Measurements from ENCODE around the gene PTBP2. TPM values are rescaled to one million over a fixed set of nuclear protein-coding genes. Genes with fewer than 3 reads are reported as not detected.

Gene PTBP2
- total and polyA plus RNA-seq, 10 of the 15 experiments (the other 5 are each of a cell fraction or from before 2014, with no cell fraction given), result 5.8 to 17.5 (median 11.1) TPM

- TF ChIP-seq EGR1 (IDR thresholded peaks at IDR 0.05; ENCODE audit: borderline replicate concordance in 1 of 2, low read depth in 2 of 2, low read length in 2 of 2), result 0 out of 3 replicates have a peak, but pooled peaks of 1 of the 2 experiments have one; percentile 7
- TF ChIP-seq, protein P1, sequence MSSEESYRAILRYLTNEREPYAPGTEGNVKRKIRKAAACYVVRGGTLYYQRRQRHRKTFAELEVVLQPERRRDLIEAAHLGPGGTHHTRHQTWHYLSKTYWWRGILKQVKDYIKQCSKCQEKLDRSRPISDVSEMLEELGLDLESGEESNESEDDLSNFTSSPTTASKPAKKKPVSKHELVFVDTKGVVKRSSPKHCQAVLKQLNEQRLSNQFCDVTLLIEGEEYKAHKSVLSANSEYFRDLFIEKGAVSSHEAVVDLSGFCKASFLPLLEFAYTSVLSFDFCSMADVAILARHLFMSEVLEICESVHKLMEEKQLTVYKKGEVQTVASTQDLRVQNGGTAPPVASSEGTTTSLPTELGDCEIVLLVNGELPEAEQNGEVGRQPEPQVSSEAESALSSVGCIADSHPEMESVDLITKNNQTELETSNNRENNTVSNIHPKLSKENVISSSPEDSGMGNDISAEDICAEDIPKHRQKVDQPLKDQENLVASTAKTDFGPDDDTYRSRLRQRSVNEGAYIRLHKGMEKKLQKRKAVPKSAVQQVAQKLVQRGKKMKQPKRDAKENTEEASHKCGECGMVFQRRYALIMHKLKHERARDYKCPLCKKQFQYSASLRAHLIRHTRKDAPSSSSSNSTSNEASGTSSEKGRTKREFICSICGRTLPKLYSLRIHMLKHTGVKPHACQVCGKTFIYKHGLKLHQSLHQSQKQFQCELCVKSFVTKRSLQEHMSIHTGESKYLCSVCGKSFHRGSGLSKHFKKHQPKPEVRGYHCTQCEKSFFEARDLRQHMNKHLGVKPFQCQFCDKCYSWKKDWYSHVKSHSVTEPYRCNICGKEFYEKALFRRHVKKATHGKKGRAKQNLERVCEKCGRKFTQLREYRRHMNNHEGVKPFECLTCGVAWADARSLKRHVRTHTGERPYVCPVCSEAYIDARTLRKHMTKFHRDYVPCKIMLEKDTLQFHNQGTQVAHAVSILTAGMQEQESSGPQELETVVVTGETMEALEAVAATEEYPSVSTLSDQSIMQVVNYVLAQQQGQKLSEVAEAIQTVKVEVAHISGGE (CRISPR knock-in tag; IDR thresholded peaks at IDR 0.05), result no peak
- no peak for TF ChIP-seq NFIC (IDR thresholded peaks at IDR 0.05; ENCODE audit: low read depth, low read length)
- peak; percentile 48; the same call in 1 of the 2 replicates for TF ChIP-seq SIN3A (IDR thresholded peaks at IDR 0.05; ENCODE audit: low read depth, low read length)
- 0 out of 2 replicates have a peak, but pooled peaks have one; percentile 7 for TF ChIP-seq TCF12 (IDR thresholded peaks at IDR 0.05; ENCODE audit: low read depth, low read length)
- no peak for TF ChIP-seq ZNF24 (IDR thresholded peaks at IDR 0.05)
- TF ChIP-seq POLR2AphosphoS5 (IDR thresholded peaks at IDR 0.05; ENCODE audit: low read length), result no peak
- no peak for TF ChIP-seq SREBF1 (IDR thresholded peaks at IDR 0.05; ENCODE audit: low read length)
- TF ChIP-seq, protein P2, sequence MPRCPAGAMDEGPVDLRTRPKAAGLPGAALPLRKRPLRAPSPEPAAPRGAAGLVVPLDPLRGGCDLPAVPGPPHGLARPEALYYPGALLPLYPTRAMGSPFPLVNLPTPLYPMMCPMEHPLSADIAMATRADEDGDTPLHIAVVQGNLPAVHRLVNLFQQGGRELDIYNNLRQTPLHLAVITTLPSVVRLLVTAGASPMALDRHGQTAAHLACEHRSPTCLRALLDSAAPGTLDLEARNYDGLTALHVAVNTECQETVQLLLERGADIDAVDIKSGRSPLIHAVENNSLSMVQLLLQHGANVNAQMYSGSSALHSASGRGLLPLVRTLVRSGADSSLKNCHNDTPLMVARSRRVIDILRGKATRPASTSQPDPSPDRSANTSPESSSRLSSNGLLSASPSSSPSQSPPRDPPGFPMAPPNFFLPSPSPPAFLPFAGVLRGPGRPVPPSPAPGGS (IDR thresholded peaks at IDR 0.05; ENCODE audit: borderline replicate concordance, insufficient read depth, low read depth, low read length, poor library complexity, severe bottlenecking), result no peak
- TF ChIP-seq USF2 (IDR thresholded peaks at IDR 0.05; ENCODE audit: borderline replicate concordance, low read depth, low read length), result no peak; the same call in 1 of the 2 replicates
- TF ChIP-seq IKZF2 (IDR thresholded peaks at IDR 0.05), result peak; percentile 43 to 51; a peak in 3 of 4 replicates
- no peak for TF ChIP-seq RBBP5 (conservative IDR thresholded peaks at IDR 0.05)
- TF ChIP-seq POLR2AphosphoS2 (IDR thresholded peaks at IDR 0.05; ENCODE audit: low read depth, low read length), result no peak
- TF ChIP-seq SUZ12 (IDR thresholded peaks at IDR 0.05; ENCODE audit: unreplicated experiment), result no peak
- no peak for TF ChIP-seq CREB1 (IDR thresholded peaks at IDR 0.05; ENCODE audit: low read depth)
- no peak for TF ChIP-seq MTA3 (IDR thresholded peaks at IDR 0.05; ENCODE audit: borderline replicate concordance, low read length)
- no peak for TF ChIP-seq KLF5 (IDR thresholded peaks at IDR 0.05; ENCODE audit: partially characterized antibody)
- TF ChIP-seq TBL1XR1 (IDR thresholded peaks at IDR 0.05; ENCODE audit: low read depth, low read length), result no peak
- TF ChIP-seq, protein P3, sequence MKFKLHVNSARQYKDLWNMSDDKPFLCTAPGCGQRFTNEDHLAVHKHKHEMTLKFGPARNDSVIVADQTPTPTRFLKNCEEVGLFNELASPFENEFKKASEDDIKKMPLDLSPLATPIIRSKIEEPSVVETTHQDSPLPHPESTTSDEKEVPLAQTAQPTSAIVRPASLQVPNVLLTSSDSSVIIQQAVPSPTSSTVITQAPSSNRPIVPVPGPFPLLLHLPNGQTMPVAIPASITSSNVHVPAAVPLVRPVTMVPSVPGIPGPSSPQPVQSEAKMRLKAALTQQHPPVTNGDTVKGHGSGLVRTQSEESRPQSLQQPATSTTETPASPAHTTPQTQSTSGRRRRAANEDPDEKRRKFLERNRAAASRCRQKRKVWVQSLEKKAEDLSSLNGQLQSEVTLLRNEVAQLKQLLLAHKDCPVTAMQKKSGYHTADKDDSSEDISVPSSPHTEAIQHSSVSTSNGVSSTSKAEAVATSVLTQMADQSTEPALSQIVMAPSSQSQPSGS (IDR thresholded peaks at IDR 0.05; ENCODE audit: low read length), result no peak
- no peak for TF ChIP-seq SMARCA5 (IDR thresholded peaks at IDR 0.05)
- TF ChIP-seq ELK1 (IDR thresholded peaks at IDR 0.05; ENCODE audit: low read depth, low read length), result no peak
- TF ChIP-seq EZH2 (IDR thresholded peaks at IDR 0.05; ENCODE audit: borderline replicate concordance, control insufficient read depth, low read depth, low read length), result no peak
- TF ChIP-seq SP1 (IDR thresholded peaks at IDR 0.05; ENCODE audit: low read depth, low read length), result no peak
Observed at GRCh38 chr1:96722161-96722922, 758 bp downstream of the PTBP2 start (continued).
